OCI-LY1 (cell line): ENCODE measurements around the gene TCF4.

Experiments used
- H2AFZ ChIP-seq: fragments of 200-600 bp; sonication (generic), shearing (Covaris generic); 2 replicates; pipeline ENCODE4 v1.6.0; 2014; ENCODE audit warnings: antibody characterized with exemption, mild to moderate bottlenecking, low read length
- H3F3A ChIP-seq: fragments of 200-600 bp; sonication (generic), shearing (Covaris generic); 2 replicates; pipeline ENCODE4 v1.6.0; 2014; ENCODE audit warnings: mild to moderate bottlenecking, antibody characterized with exemption, low read length, moderate library complexity; ENCODE audit not compliant: insufficient read depth
- H3K27ac ChIP-seq: fragments of 200-600 bp; sonication (generic); 2 replicates; pipeline ENCODE4 v1.5.1; 2014; ENCODE audit warnings: low read length, mixed run types, mild to moderate bottlenecking, low read depth; ENCODE audit not compliant: poor library complexity, severe bottlenecking
- H3K27me3 ChIP-seq: fragments of 200-600 bp; sonication (generic); 2 replicates; pipeline ENCODE4 v1.6.0; 2014; ENCODE audit warnings: antibody characterized with exemption, mild to moderate bottlenecking, low read length, moderate library complexity; ENCODE audit not compliant: insufficient read depth
- H3K36me3 ChIP-seq: fragments of 200-600 bp; sonication (generic); 2 replicates; pipeline ENCODE4 v1.6.1; 2014; ENCODE audit warnings: mild to moderate bottlenecking, antibody characterized with exemption, low read length, moderate library complexity, mixed read lengths; ENCODE audit not compliant: insufficient read depth
- H3K4me1 ChIP-seq: fragments of 200-600 bp; sonication (generic); 2 replicates; pipeline ENCODE4 v1.5.1; 2014; ENCODE audit warnings: mild to moderate bottlenecking, low read length, moderate library complexity; ENCODE audit not compliant: insufficient read depth, severe bottlenecking
- H3K4me2 ChIP-seq: fragments of 200-600 bp; sonication (generic), shearing (Covaris generic); 2 replicates; pipeline ENCODE4 v1.6.1; 2014; ENCODE audit warnings: low read length
- H3K4me3 ChIP-seq: fragments of 200-600 bp; sonication (generic); 2 replicates; pipeline ENCODE4 v1.5.1; 2014; ENCODE audit warnings: low read length, low read depth, mild to moderate bottlenecking, mixed read lengths; ENCODE audit not compliant: poor library complexity, severe bottlenecking
- H3K79me2 ChIP-seq: fragments of 200-600 bp; shearing (Covaris generic); 2 replicates; pipeline ENCODE4 v1.6.1; 2016; ENCODE audit warnings: mixed run types, low read length, mixed read lengths; ENCODE audit not compliant: insufficient read depth
- H3K9ac ChIP-seq: fragments of 200-600 bp; sonication (generic), shearing (Covaris generic); 2 replicates; pipeline ENCODE4 v1.6.1; 2014; ENCODE audit warnings: mild to moderate bottlenecking, low read length, mixed read lengths
- H3K9me2 ChIP-seq: fragments of 200-600 bp; sonication (generic), shearing (Covaris generic); 2 replicates; pipeline ENCODE4 v1.6.1; 2014; ENCODE audit warnings: low read depth, mild to moderate bottlenecking, low read length, mixed read lengths
- H3K9me3 ChIP-seq: fragments of 200-600 bp; shearing (Covaris generic); 2 replicates; pipeline ENCODE4 v1.6.1; 2014; ENCODE audit warnings: low read length, mixed read lengths
- H4K20me1 ChIP-seq: fragments of 200-600 bp; sonication (generic), shearing (Covaris generic); 2 replicates; pipeline ENCODE4 v1.6.0; 2016; ENCODE audit warnings: mild to moderate bottlenecking, low read length; ENCODE audit not compliant: insufficient read depth
- CTCF ChIP-seq: fragments of 200-600 bp; sonication (generic), shearing (Covaris generic); IDR thresholded peaks from 2 replicates; pipeline ENCODE4 v1.5.1; 2017; ENCODE audit warnings: mild to moderate bottlenecking, antibody characterized with exemption, low read length, moderate library complexity, mixed read lengths
- EZH2 ChIP-seq: fragments of 200-600 bp; sonication (generic), shearing (Covaris generic); IDR thresholded peaks from 2 replicates; pipeline ENCODE4 v1.8.0; 2017; ENCODE audit warnings: borderline replicate concordance, mixed run types, mild to moderate bottlenecking, antibody characterized with exemption, low read length, moderate library complexity, mixed read lengths

Gene TCF4

GRCh38 chr18:55433140-55433539 is 154.9 kb downstream of the TCF4 start:
- H3K9ac ChIP-seq = peak overlapping the region; percentile 62
- H3K79me2 ChIP-seq = peaks cover 21% of the 10 kb centered on the region
- no peaks in the 10 kb centered on the region for H4K20me1 ChIP-seq
- TF ChIP-seq EZH2 (no peak), CTCF (no peak)
- H3K27ac ChIP-seq = peak overlapping the region; percentile 95
- no peaks in the 10 kb centered on the region for H3K9me3 ChIP-seq
- H3K27me3 ChIP-seq = no peaks in the 10 kb centered on the region
- no peak overlapping the region for H2AFZ ChIP-seq
- H3F3A ChIP-seq = peaks cover 8% of the 10 kb centered on the region; the same call in 1 of the 2 replicates
- H3K36me3 ChIP-seq = no peaks in the 10 kb centered on the region
- H3K9me2 ChIP-seq = no peaks in the 10 kb centered on the region
- H3K4me1 ChIP-seq = peaks cover 94% of the 10 kb centered on the region
- peak overlapping the region; percentile 40 for H3K4me3 ChIP-seq
- H3K4me2 ChIP-seq = peak overlapping the region; percentile 63

GRCh38 chr18:55432307-55433040 is 155.5 kb downstream of the TCF4 start:
- Histone ChIP-seq H4K20me1 (no peaks in the 10 kb centered on the region), H3K27ac (peak overlapping the region; percentile 95), H2AFZ (no peak overlapping the region), H3F3A (peaks cover 8% of the 10 kb centered on the region; the same call in 1 of the 2 replicates), H3K36me3 (no peaks in the 10 kb centered on the region), H3K79me2 (peaks cover 20% of the 10 kb centered on the region), H3K9me2 (no peaks in the 10 kb centered on the region), H3K4me1 (peaks cover 94% of the 10 kb centered on the region), H3K9me3 (no peaks in the 10 kb centered on the region), H3K4me2 (peak overlapping the region; percentile 63), H3K4me3 (peak overlapping the region; percentile 40), H3K27me3 (no peaks in the 10 kb centered on the region), H3K9ac (peak overlapping the region; percentile 62)
- TF ChIP-seq EZH2 (no peak), CTCF (no peak)

- Histone ChIP-seq H3K9me3 (no peaks in the 10 kb centered on the region), H3K9ac (no peak overlapping the region), H3K27me3 (no peaks in the 10 kb centered on the region), H3K4me1 (peaks cover 89% of the 10 kb centered on the region), H3F3A (0 out of 2 replicates have a peak, but pooled peaks cover 4% of the 10 kb centered on the region), H3K4me2 (no peak overlapping the region), H3K36me3 (no peaks in the 10 kb centered on the region), H3K9me2 (no peaks in the 10 kb centered on the region), H4K20me1 (no peaks in the 10 kb centered on the region), H3K79me2 (peaks cover 6% of the 10 kb centered on the region; the same call in 1 of the 2 replicates), H3K27ac (peak overlapping the region; percentile 95), H2AFZ (no peak overlapping the region), H3K4me3 (no peak overlapping the region)
- TF ChIP-seq CTCF (no peak), EZH2 (no peak)
Observed at GRCh38 chr18:55430026-55430425, 158.0 kb downstream of the TCF4 start.
